Neural cell (in vitro differentiated cells): ENCODE measurements around the gene SYT15.
"Not testable (repeated sequence)": the region's sequence is repeated elsewhere in the genome, so short reads cannot be mapped to it uniquely, and the experiment has no call there.

ENCODE experiments used
- CTCF ChIP-seq: fragments of 450-650 bp; IDR thresholded peaks from 2 replicates; pipeline ENCODE4 v1.5.1; 2014; ENCODE audit warnings: antibody characterized with exemption, mild to moderate bottlenecking, moderate library complexity; ENCODE audit not compliant: poor library complexity, severe bottlenecking
- EP300 ChIP-seq: fragments of 450-650 bp; conservative IDR thresholded peaks from 2 replicates; pipeline ENCODE4 v1.6.1; 2014; ENCODE audit warnings: antibody characterized with exemption, mild to moderate bottlenecking, moderate library complexity; ENCODE audit not compliant: poor library complexity, severe bottlenecking
- EZH2 ChIP-seq: fragments of 200-600, 300-800 bp; shearing (Covaris generic), sonication (generic); IDR thresholded peaks from 2 replicates; pipeline ENCODE4 v1.6.1; 2014; ENCODE audit warnings: antibody characterized with exemption, low read length, borderline replicate concordance, mild to moderate bottlenecking; ENCODE audit not compliant: insufficient read depth, poor library complexity, severe bottlenecking
- MXI1 ChIP-seq: fragments of 450-650 bp; conservative IDR thresholded peaks from 2 replicates; pipeline ENCODE4 v1.6.1; 2014; ENCODE audit warnings: antibody characterized with exemption, mild to moderate bottlenecking; ENCODE audit not compliant: poor library complexity, severe bottlenecking
- POLR2AphosphoS5 ChIP-seq: IDR thresholded peaks from 2 replicates; pipeline ENCODE4 v1.6.1; 2012
- RAD21 ChIP-seq: fragments of 450-650 bp; conservative IDR thresholded peaks from 2 replicates; pipeline ENCODE4 v1.6.1; 2014; ENCODE audit warnings: antibody characterized with exemption, mild to moderate bottlenecking, moderate library complexity
- SMC3 ChIP-seq: fragments of 450-650 bp; conservative IDR thresholded peaks from 2 replicates; pipeline ENCODE4 v1.6.1; 2014; ENCODE audit warnings: antibody characterized with exemption, mild to moderate bottlenecking, moderate library complexity; ENCODE audit not compliant: poor library complexity
- TAF1 ChIP-seq: IDR thresholded peaks from 2 replicates; pipeline ENCODE4 v1.6.1; 2012; ENCODE audit warnings: low read depth

GRCh38 chr10:46584196-46584595 is 5.3 kb downstream of the SYT15 start:
- not testable (repeated sequence) for TF ChIP-seq CTCF, EZH2, POLR2AphosphoS5, MXI1, SMC3, TAF1, RAD21, EP300
